HG03039 (cell line): Measurements from ENCODE around the gene PCYOX1L.

Experiments
- ATAC-seq: cut with Tn5 transposase; IDR thresholded peaks from one replicate; pipeline ENCODE4 v1.9.1; 2021; ENCODE audit warnings: mild to moderate bottlenecking, moderate library complexity; ENCODE audit not compliant: unreplicated experiment

PCYOX1L gene

GRCh38 chr5:149366169-149366729 lies 8.4 kb downstream of the PCYOX1L start:
- ATAC-seq, result no peak

- peak; percentile 41 for ATAC-seq
Measured at GRCh38 chr5:149367249-149367971, 9.6 kb downstream of the PCYOX1L start.

- ATAC-seq, result no peak
Measured at GRCh38 chr5:149367972-149368645, 10.3 kb downstream of the PCYOX1L start.

GRCh38 chr5:149370878-149371277 lies 13.0 kb downstream of the PCYOX1L start:
- ATAC-seq, result no peak

GRCh38 chr5:149371296-149371962 lies 13.6 kb downstream of the PCYOX1L start:
- ATAC-seq, result peak; percentile 82

- ATAC-seq, result no peak
Measured at GRCh38 chr5:149372076-149372795, 14.4 kb downstream of the PCYOX1L start.

- no peak for ATAC-seq
Measured at GRCh38 chr5:149372932-149373331, 15.1 kb downstream of the PCYOX1L start.

- ATAC-seq, result no peak
Measured at GRCh38 chr5:149374303-149374702, 16.5 kb downstream of the PCYOX1L start.

GRCh38 chr5:149374801-149375200 lies 17.0 kb downstream of the PCYOX1L start:
- no peak for ATAC-seq

- ATAC-seq, result no peak
Measured at GRCh38 chr5:149375434-149375833, 17.6 kb downstream of the PCYOX1L start.

- no peak for ATAC-seq
Measured at GRCh38 chr5:149376104-149376503, 18.3 kb downstream of the PCYOX1L start.

GRCh38 chr5:149376711-149377447 lies 19.0 kb downstream of the PCYOX1L start:
- ATAC-seq, result no peak

GRCh38 chr5:149378241-149378820 lies 20.5 kb downstream of the PCYOX1L start:
- no peak for ATAC-seq

GRCh38 chr5:149379177-149379761 lies 21.4 kb downstream of the PCYOX1L start, which contains the start of gene IL17B:
TSS of gene IL17B (minus strand) at chr5:149379292. CDS start at chr5:149379225, 67 bp downstream.
- ATAC-seq, result no peak

- no peak for ATAC-seq
Measured at GRCh38 chr5:149379818-149380374, 22.1 kb downstream of the PCYOX1L start.

- ATAC-seq, result no peak
Measured at GRCh38 chr5:149380466-149381121, 22.7 kb downstream of the PCYOX1L start.

- no peak for ATAC-seq
Measured at GRCh38 chr5:149381261-149381985, 23.6 kb downstream of the PCYOX1L start.

GRCh38 chr5:149381986-149382338 lies 24.1 kb downstream of the PCYOX1L start:
- no peak for ATAC-seq
